GM18508 (cell line): ENCODE data around the gene BMP7.
"Not testable (repeated sequence)": the region's sequence is repeated elsewhere in the genome, so short reads cannot be mapped to it uniquely, and the experiment has no call there.

ENCODE experiments used
- ATAC-seq: cut with Tn5 transposase; IDR thresholded peaks from one replicate; pipeline ENCODE4 v1.9.1; 2021; ENCODE audit warnings: moderate number of reproducible peaks; ENCODE audit not compliant: insufficient read depth, unreplicated experiment

Gene BMP7

GRCh38 chr20:57159945-57160610 is 106.4 kb downstream of the BMP7 start:
- ATAC-seq, result no peak

GRCh38 chr20:57159193-57159851 is 107.1 kb downstream of the BMP7 start:
- ATAC-seq, result no peak

- ATAC-seq, result no peak
These were observed 108.0 kb downstream of the BMP7 start for GRCh38 chr20:57158474-57158873.

- not testable (repeated sequence) for ATAC-seq
These were observed 108.7 kb downstream of the BMP7 start for GRCh38 chr20:57157787-57158186.

- no peak for ATAC-seq
These were observed 109.2 kb downstream of the BMP7 start for GRCh38 chr20:57157106-57157691.

GRCh38 chr20:57156011-57156729 is 110.3 kb downstream of the BMP7 start:
- ATAC-seq, result no peak

GRCh38 chr20:57155415-57155814 is 111.0 kb downstream of the BMP7 start:
- no peak for ATAC-seq

GRCh38 chr20:57153238-57153905 is 113.1 kb downstream of the BMP7 start:
- ATAC-seq, result no peak

GRCh38 chr20:57152557-57152956 is 113.9 kb downstream of the BMP7 start:
- no peak for ATAC-seq

GRCh38 chr20:57150559-57150958 is 115.9 kb downstream of the BMP7 start:
- ATAC-seq, result no peak

- ATAC-seq, result no peak
These were observed 118.2 kb downstream of the BMP7 start for GRCh38 chr20:57148263-57148662.

- ATAC-seq, result no peak
These were observed 119.3 kb downstream of the BMP7 start for GRCh38 chr20:57147185-57147584.

- no peak for ATAC-seq
These were observed 120.3 kb downstream of the BMP7 start for GRCh38 chr20:57146155-57146554.

GRCh38 chr20:57145089-57145631 is 121.3 kb downstream of the BMP7 start:
- no peak for ATAC-seq

- ATAC-seq, result no peak
These were observed 123.3 kb downstream of the BMP7 start for GRCh38 chr20:57143173-57143572.

GRCh38 chr20:57142667-57143066 is 123.8 kb downstream of the BMP7 start:
- no peak for ATAC-seq

GRCh38 chr20:57141492-57141891 is 124.9 kb downstream of the BMP7 start:
- ATAC-seq, result no peak

- no peak for ATAC-seq
These were observed 126.0 kb downstream of the BMP7 start for GRCh38 chr20:57140416-57140965.

GRCh38 chr20:57139342-57140093 is 126.9 kb downstream of the BMP7 start:
- ATAC-seq, result no peak
